Right lobe of liver (tissue), 6 donors: ENCODE results near the gene RNF19B. TPM values are rescaled to one million over a fixed set of nuclear protein-coding genes. Genes with fewer than 3 reads are reported as not detected.
"Not testable (repeated sequence)": the region's sequence is repeated elsewhere in the genome, so short reads cannot be mapped to it uniquely, and the experiment has no call there.

Experiments
- ATAC-seq, 4 donors: fragments of 200-7000 bp; cut with Tn5 transposase; one replicate each; pipeline ENCODE4 v1.9.1; 2020; ENCODE audit warnings: mild to moderate bottlenecking in 4 of 4, moderate library complexity in 4 of 4
- DNase-seq, 3 donors: peaks; one replicate each; pipeline ENCODE4 v3.0.0-alpha.2; 2020
- H3K27ac ChIP-seq, 3 donors: fragments of 200-600 bp; one replicate each; pipeline ENCODE4 v1.8.0; 2022
- H3K27me3 ChIP-seq, 2 donors: fragments of 200-600 bp; one replicate each; pipeline ENCODE4 v1.8.0; 2022
- H3K36me3 ChIP-seq, 4 donors: fragments of 200-600 bp; sonication (generic) in 1 of 4; one replicate each; pipeline versions ENCODE4 v1.5.1 to v1.8.0; 2017 to 2022; ENCODE audit warnings: control low read depth in 1 of 4
- H3K4me1 ChIP-seq, 4 donors: fragments of 200-600 bp; sonication (generic) in 1 of 4; one replicate each; pipeline versions ENCODE4 v1.5.1 to v1.8.0; 2017 to 2022; ENCODE audit warnings: control low read depth in 1 of 4
- H3K4me3 ChIP-seq, 3 donors: fragments of 200-600 bp; one replicate each; pipeline ENCODE4 v1.8.0; 2022
- H3K9me3 ChIP-seq, 4 donors: fragments of 200-600 bp; sonication (generic) in 1 of 4; one replicate each; pipeline versions ENCODE4 v1.5.1 to v1.8.0; 2017 to 2022; ENCODE audit warnings: control low read depth in 1 of 4
- POLR2A ChIP-seq: fragments of 450-650 bp; IDR thresholded peaks from one replicate; pipeline ENCODE4 v1.6.1; 2017; ENCODE audit warnings: antibody characterized with exemption, mild to moderate bottlenecking
- WGBS: methylation state at CpG from one replicate; pipeline ENCODE4 v1.1.6; 2018; ENCODE audit warnings: low coverage, low lambda C conversion rate; ENCODE audit not compliant: insufficient coverage; ENCODE audit errors: missing lambda C conversion rate; 5-methylcytosine and 5-hydroxymethylcytosine counted together
- intact Hi-C, 2 donors: fragments of 100-400 bp; cut with DNase I; formaldehyde crosslinking; loops; one replicate each; pipeline versions ENCODE4 v1.11.2 to v1.14.1; 2022
- total RNA-seq, 6 experiments: library from RNA; depleted of rRNA in 2 of 6; stranded (reverse); fragments of >200 nt in 2 of 6; fragmentation: NEBNext Ultra II Directional in 3 of 6; extraction: Animal tissue kit (Norgen Biotek cat#: 25700) in 3 of 6; gene quantifications; one replicate each; pipeline versions ENCODE4 v1.1.0 to v1.2.4, GENCODE V29; 2016 to 2023
- TF ChIP-seq, protein P1 (sequence below), 4 donors: fragments of 200-600 bp in 3 of 4; fragments of 450-650 bp in 1 of 4; IDR thresholded peaks; one replicate each; pipeline versions ENCODE4 v1.5.1 to v1.8.0; 2016 to 2022; ENCODE audit warnings: antibody characterized with exemption in 4 of 4, mild to moderate bottlenecking in 2 of 4
- donor health status: DM: no; HTN: yes; CAD: no.
- donor health status: DM: no; HTN: no; CAD: no.
- donor health status: DM: no; HTN: no; CAD: no.
- donor health status: DM: no; HTN: yes; CAD: no.
- donor health status: DM: no; HTN: yes; CAD: no.

The RNF19B gene
- total RNA-seq, 6 experiments from 2014 or later, result 4.6 to 12.1 (median 8.3) TPM

DNA sequence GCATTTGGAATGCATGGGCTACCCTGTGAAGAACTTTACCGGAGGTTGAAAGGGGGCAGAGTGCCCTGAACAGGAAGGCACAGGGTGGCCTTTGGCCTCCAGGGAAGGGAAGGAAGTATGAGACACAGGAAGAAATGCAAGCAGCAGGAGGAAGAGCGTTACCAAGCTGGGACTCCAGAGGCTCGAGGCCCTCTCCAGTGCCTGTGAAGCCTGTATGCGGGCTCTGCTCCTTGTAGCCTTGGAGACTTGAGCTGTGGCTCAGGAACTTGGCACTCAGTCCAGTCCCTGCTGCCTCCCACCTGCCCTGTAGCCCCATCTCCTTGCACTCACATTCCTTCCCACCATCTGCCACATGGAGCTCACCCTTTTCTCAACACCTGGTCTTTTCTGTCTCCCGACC lies 33.5 kb upstream of the RNF19B start:
- ATAC-seq, result peak; percentile 32 to 72 (median 40)
- intact Hi-C loops, result no loop called here
- no peaks in the 10 kb centered on the region for H3K36me3 ChIP-seq
- DNase-seq, result peak in 1 of 3 donors; percentile 32
- H3K27me3 ChIP-seq, result no peaks in the 10 kb centered on the region
- peak overlapping the region in 1 of 3 donors; percentile 28 for H3K27ac ChIP-seq
- TF ChIP-seq POLR2A, result no peak
- TF ChIP-seq, protein P1, sequence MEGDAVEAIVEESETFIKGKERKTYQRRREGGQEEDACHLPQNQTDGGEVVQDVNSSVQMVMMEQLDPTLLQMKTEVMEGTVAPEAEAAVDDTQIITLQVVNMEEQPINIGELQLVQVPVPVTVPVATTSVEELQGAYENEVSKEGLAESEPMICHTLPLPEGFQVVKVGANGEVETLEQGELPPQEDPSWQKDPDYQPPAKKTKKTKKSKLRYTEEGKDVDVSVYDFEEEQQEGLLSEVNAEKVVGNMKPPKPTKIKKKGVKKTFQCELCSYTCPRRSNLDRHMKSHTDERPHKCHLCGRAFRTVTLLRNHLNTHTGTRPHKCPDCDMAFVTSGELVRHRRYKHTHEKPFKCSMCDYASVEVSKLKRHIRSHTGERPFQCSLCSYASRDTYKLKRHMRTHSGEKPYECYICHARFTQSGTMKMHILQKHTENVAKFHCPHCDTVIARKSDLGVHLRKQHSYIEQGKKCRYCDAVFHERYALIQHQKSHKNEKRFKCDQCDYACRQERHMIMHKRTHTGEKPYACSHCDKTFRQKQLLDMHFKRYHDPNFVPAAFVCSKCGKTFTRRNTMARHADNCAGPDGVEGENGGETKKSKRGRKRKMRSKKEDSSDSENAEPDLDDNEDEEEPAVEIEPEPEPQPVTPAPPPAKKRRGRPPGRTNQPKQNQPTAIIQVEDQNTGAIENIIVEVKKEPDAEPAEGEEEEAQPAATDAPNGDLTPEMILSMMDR (IDR thresholded peaks at IDR 0.05), result no peak
- H3K4me1 ChIP-seq, result peaks cover 0 to 38% (median 13%) of the 10 kb centered on the region in 4 donors
- no peak overlapping the region for H3K4me3 ChIP-seq
- H3K9me3 ChIP-seq, result no peaks in the 10 kb centered on the region
- 65% methylated on average over 2 of the region's 5 CpGs for WGBS

- no peak for TF ChIP-seq POLR2A
- TF ChIP-seq, protein P1 (IDR thresholded peaks at IDR 0.05), result no peak
- WGBS, result 65% methylated on average over 2 of the region's 2 CpGs
- Histone ChIP-seq H3K27ac (peak overlapping the region in 1 of 3 donors; percentile 28), H3K36me3 (no peaks in the 10 kb centered on the region), H3K9me3 (no peaks in the 10 kb centered on the region), H3K4me1 (peaks cover 0 to 42% (median 13%) of the 10 kb centered on the region in 4 donors), H3K27me3 (no peaks in the 10 kb centered on the region), H3K4me3 (no peak overlapping the region)
- intact Hi-C loops, result no loop called here
- DNase-seq, result no peak
- ATAC-seq, result peak in 2 of 4 donors; percentile 27 to 29
Observed at GRCh38 chr1:32997381-32997891, 32.8 kb upstream of the RNF19B start.

GRCh38 chr1:32993324-32993636 lies 28.7 kb upstream of the RNF19B start:
- H3K36me3 ChIP-seq, ATAC-seq, H3K9me3 ChIP-seq, intact Hi-C loops, H3K4me3 ChIP-seq, DNase-seq, H3K27me3 ChIP-seq: not testable (repeated sequence)
- 81% methylated on average over 6 of the region's 8 CpGs for WGBS
- Histone ChIP-seq H3K27ac (peak overlapping the region in 1 of 3 donors; percentile 59), H3K4me1 (peaks cover 0 to 21% (median under 1%) of the 10 kb centered on the region in 4 donors)

DNA sequence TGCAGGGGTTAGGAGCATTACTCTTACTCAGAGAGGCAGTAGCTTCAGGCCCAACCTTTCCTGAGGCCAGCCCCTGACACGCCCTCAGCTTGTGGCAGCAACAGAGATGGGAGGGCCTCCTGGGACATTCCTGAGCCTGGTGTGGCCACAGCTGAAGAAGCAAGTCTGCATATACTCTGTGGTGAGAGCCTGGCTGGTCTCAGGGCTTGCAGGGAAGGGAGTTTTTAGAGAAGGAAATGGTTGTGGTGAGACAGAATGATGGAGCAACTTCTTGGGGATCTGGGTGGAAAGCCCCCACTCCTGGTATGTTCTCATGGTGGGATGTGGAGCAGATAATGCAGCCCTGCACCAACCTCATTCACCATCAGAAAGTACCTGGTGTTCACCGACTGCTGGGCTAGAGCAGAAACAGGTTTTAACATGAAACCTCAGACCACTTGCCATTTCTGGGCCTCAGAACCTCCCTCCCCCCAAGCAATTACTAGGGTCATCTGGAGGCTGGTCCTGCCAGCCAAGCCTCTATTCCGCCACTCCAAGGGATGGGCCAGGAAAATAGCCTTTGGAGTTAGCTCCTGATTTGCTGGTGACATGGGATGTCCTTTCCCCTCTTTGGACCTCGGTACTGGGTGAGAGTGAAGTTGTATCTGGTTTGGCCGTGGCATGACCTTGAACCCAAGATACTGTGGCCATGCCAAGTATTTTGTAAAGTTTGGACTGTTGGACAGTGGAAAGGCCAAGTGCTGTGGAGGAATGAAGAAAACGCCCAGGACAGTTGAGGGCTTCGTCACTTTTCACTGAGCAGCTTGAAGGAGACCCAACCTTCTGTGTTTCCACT lies 28.1 kb upstream of the RNF19B start:
- DNase-seq (peak; percentile 58 to 75 (median 63)), ATAC-seq (peak; percentile 57 to 75 (median 63))
- 22% methylated on average over 6 of the region's 7 CpGs for WGBS
- Histone ChIP-seq H3K9me3 (no peaks in the 10 kb centered on the region), H3K4me1 (peaks cover 0 to 21% (median 0%) of the 10 kb centered on the region in 4 donors), H3K4me3 (no peak overlapping the region), H3K27me3 (no peaks in the 10 kb centered on the region), H3K36me3 (no peaks in the 10 kb centered on the region), H3K27ac (peak overlapping the region in 2 of 3 donors; percentile 32 to 59)
- intact Hi-C loops, result no loop called here
- TF ChIP-seq POLR2A, result no peak
- TF ChIP-seq, protein P1 (IDR thresholded peaks at IDR 0.05), result no peak

GRCh38 chr1:32991819-32992488 lies 27.3 kb upstream of the RNF19B start:
- no peak for DNase-seq
- Histone ChIP-seq H3K4me3 (no peak overlapping the region), H3K9me3 (no peaks in the 10 kb centered on the region), H3K4me1 (peaks cover 0 to 21% (median 0%) of the 10 kb centered on the region in 4 donors), H3K27me3 (no peaks in the 10 kb centered on the region), H3K27ac (peak overlapping the region in 1 of 3 donors; percentile 13), H3K36me3 (no peaks in the 10 kb centered on the region)
- ATAC-seq, result no peak
- WGBS, result 67% methylated on average over 2 of the region's 9 CpGs
- intact Hi-C loops, result no loop called here
- no peak for TF ChIP-seq POLR2A
- TF ChIP-seq, protein P1 (IDR thresholded peaks at IDR 0.05), result no peak
